OCI-LY7 (cell line): Measurements from ENCODE around the gene DPYSL3. TPM values are rescaled to one million over a fixed set of nuclear protein-coding genes. Genes with fewer than 3 reads are reported as not detected.

ENCODE experiments used
- BruUV-seq: library from RNA; stranded (reverse); fragments of 400-500 nt; replicated peaks from 2 replicates; lab custom pipeline; 2021; lab: Mats Ljungman, UMichigan
- CTCF ChIA-PET: fragments of 300-600 bp; sonication (Branson Sonifier 250); formaldehyde crosslinking; loops from one replicate; lab custom pipeline; 2022; ENCODE audit warnings: antibody characterized with exemption; ENCODE audit not compliant: unreplicated experiment; lab: Charles Lee
- POLR2A ChIA-PET: fragments of 300-600 bp; sonication (Branson Sonifier 250); formaldehyde crosslinking; loops from one replicate; lab custom pipeline; 2022; ENCODE audit warnings: antibody characterized with exemption; lab: Charles Lee
- DNase-seq: peaks from one replicate; pipeline ENCODE4 v3.0.0-alpha.2; 2015; ENCODE audit warnings: low spot score
- H2AFZ ChIP-seq: fragments of 200-600 bp; sonication (generic), shearing (Covaris generic); 2 replicates; pipeline ENCODE4 v1.6.1; 2014; ENCODE audit warnings: mild to moderate bottlenecking, antibody characterized with exemption, low read length, moderate library complexity
- H3K27ac ChIP-seq: fragments of 200-600 bp; sonication (generic); 2 replicates; pipeline ENCODE4 v1.5.1; 2014; ENCODE audit warnings: mixed run types, low read depth, mild to moderate bottlenecking, moderate library complexity, low read length, inconsistent platforms; ENCODE audit not compliant: poor library complexity, severe bottlenecking
- H3K36me3 ChIP-seq: fragments of 200-600 bp; sonication (generic); 2 replicates; pipeline ENCODE4 v1.6.1; 2014; ENCODE audit warnings: mild to moderate bottlenecking, antibody characterized with exemption, low read length, moderate library complexity, mixed read lengths; ENCODE audit not compliant: insufficient read depth
- H3K4me1 ChIP-seq: fragments of 200-600 bp; sonication (generic); 2 replicates; pipeline ENCODE4 v1.5.1; 2014; ENCODE audit warnings: mild to moderate bottlenecking, low read length; ENCODE audit not compliant: insufficient read depth, poor library complexity, severe bottlenecking
- H3K4me2 ChIP-seq: fragments of 200-600 bp; sonication (generic); 2 replicates; pipeline ENCODE4 v1.6.1; 2014; ENCODE audit warnings: mild to moderate bottlenecking, low read length
- H3K4me3 ChIP-seq: fragments of 200-600 bp; sonication (generic); 2 replicates; pipeline ENCODE4 v1.5.1; 2014; ENCODE audit warnings: mild to moderate bottlenecking, low read depth, low read length; ENCODE audit not compliant: poor library complexity, severe bottlenecking
- H3K79me2 ChIP-seq: fragments of 200-600 bp; sonication (generic); 2 replicates; pipeline ENCODE4 v1.6.1; 2016; ENCODE audit warnings: low read depth, mild to moderate bottlenecking, low read length, moderate library complexity, mixed read lengths; ENCODE audit not compliant: insufficient read depth
- H3K9me2 ChIP-seq: fragments of 200-600 bp; sonication (generic); 2 replicates; pipeline ENCODE4 v1.6.1; 2016; ENCODE audit warnings: mild to moderate bottlenecking, low read length, mixed read lengths; ENCODE audit not compliant: insufficient read depth
- H3K9me3 ChIP-seq: fragments of 200-600 bp; sonication (generic); 2 replicates; pipeline ENCODE4 v1.6.1; 2014; ENCODE audit warnings: mild to moderate bottlenecking, mixed run types, low read length, mixed read lengths
- H4K20me1 ChIP-seq: fragments of 200-600 bp; sonication (generic); 2 replicates; pipeline ENCODE4 v1.6.1; 2014; ENCODE audit warnings: mild to moderate bottlenecking, antibody characterized with exemption, low read length, moderate library complexity, mixed read lengths; ENCODE audit not compliant: insufficient read depth
- CTCF ChIP-seq: fragments of 200-600 bp; sonication (generic); conservative IDR thresholded peaks from 2 replicates; pipeline ENCODE4 v1.5.1; 2014; ENCODE audit warnings: mild to moderate bottlenecking, antibody characterized with exemption, low read length, moderate library complexity, mixed read lengths
- EZH2phosphoT487 ChIP-seq: fragments of 200-600 bp; sonication (generic); IDR thresholded peaks from 2 replicates; pipeline ENCODE4 v1.6.1; 2018; ENCODE audit warnings: low read depth, borderline replicate concordance, mild to moderate bottlenecking, mixed run types, antibody characterized with exemption, low read length, moderate library complexity, mixed read lengths
- intact Hi-C: fragments of 100-400 bp; cut with micrococcal nuclease; formaldehyde crosslinking; loops from one replicate; pipeline ENCODE4 v1.10.0; 2022; ENCODE audit not compliant: unreplicated experiment
- total RNA-seq, 2 experiments: library from RNA; depleted of rRNA in 1 of 2; stranded (reverse); fragments of >200 nt in 1 of 2; shearing (Covaris generic) in 1 of 2; gene quantifications; 2 replicates each; pipeline ENCODE4 v1.2.3, GENCODE V29; 2014 to 2022

Gene DPYSL3
- total RNA-seq, 2 experiments from 2014 or later, result not detected

- H3K9me2 ChIP-seq, result no peaks in the 10 kb centered on the region
- BruUV-seq, result no TSS peak
- no peak overlapping the region for H2AFZ ChIP-seq
- intact Hi-C loops, result no loop called here
- H3K4me1 ChIP-seq, result no peaks in the 10 kb centered on the region
- H4K20me1 ChIP-seq, result no peaks in the 10 kb centered on the region
- no peaks in the 10 kb centered on the region for H3K36me3 ChIP-seq
- DNase-seq, result no peak
- TF ChIP-seq EZH2phosphoT487 (no peak), CTCF (no peak)
- no peaks in the 10 kb centered on the region for H3K79me2 ChIP-seq
- ChIA-PET POLR2A (no interaction called here), CTCF (no interaction called here)
- no peaks in the 10 kb centered on the region for H3K9me3 ChIP-seq
- no peak overlapping the region for H3K4me3 ChIP-seq
- no peak overlapping the region for H3K27ac ChIP-seq
- H3K4me2 ChIP-seq, result no peak overlapping the region
These were observed 96.6 kb downstream of the DPYSL3 start for GRCh38 chr5:147413266-147413665.

DNA sequence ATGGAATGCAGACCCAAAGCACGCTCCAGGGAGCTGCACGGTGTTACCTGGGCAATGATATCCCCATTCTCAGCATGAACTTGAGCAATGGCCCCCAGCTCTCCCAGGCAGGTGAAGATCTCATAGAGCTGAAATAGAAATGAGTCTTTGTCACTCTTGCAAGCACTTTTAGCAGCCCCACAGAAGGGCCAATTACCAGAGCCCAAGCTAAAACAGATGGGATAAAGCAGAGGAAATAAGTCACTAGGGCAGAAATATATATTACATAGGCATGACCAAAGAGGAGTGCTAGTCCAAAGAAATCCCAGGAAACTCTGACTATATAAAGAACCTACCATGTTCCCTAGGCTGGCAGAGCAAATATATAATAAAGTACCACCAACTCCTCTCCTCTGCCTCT, 97.3 kb downstream of the DPYSL3 start:
- H3K4me1 ChIP-seq, result no peaks in the 10 kb centered on the region
- H3K9me2 ChIP-seq, result no peaks in the 10 kb centered on the region
- no peak overlapping the region for H3K27ac ChIP-seq
- H2AFZ ChIP-seq, result no peak overlapping the region
- H3K9me3 ChIP-seq, result no peaks in the 10 kb centered on the region
- intact Hi-C loops, result no loop called here
- BruUV-seq, result no TSS peak
- CTCF ChIA-PET, result no interaction called here
- TF ChIP-seq CTCF (no peak), EZH2phosphoT487 (no peak)
- H3K79me2 ChIP-seq, result no peaks in the 10 kb centered on the region
- H3K36me3 ChIP-seq, result no peaks in the 10 kb centered on the region
- H3K4me2 ChIP-seq, result no peak overlapping the region
- no peak for DNase-seq
- POLR2A ChIA-PET, result no interaction called here
- no peaks in the 10 kb centered on the region for H4K20me1 ChIP-seq
- no peak overlapping the region for H3K4me3 ChIP-seq

- intact Hi-C loops, result no loop called here
- Histone ChIP-seq H3K27ac (no peak overlapping the region), H3K4me3 (no peak overlapping the region), H2AFZ (no peak overlapping the region), H3K79me2 (no peaks in the 10 kb centered on the region), H3K36me3 (no peaks in the 10 kb centered on the region), H4K20me1 (no peaks in the 10 kb centered on the region), H3K4me1 (no peaks in the 10 kb centered on the region), H3K9me2 (no peaks in the 10 kb centered on the region), H3K9me3 (no peaks in the 10 kb centered on the region), H3K4me2 (no peak overlapping the region)
- DNase-seq, result no peak
- TF ChIP-seq CTCF (no peak), EZH2phosphoT487 (no peak)
- ChIA-PET POLR2A (interaction anchor here (0.6 kb wide), 1 partner anchor 271 kb away, joined by 3 read pairs; no protein-coding TSS in a partner anchor), CTCF (no interaction called here)
- no TSS peak for BruUV-seq
These were observed 98.2 kb downstream of the DPYSL3 start for GRCh38 chr5:147411359-147412319.
